Trophoblast cell (in vitro differentiated cells and primary cell): Measurements from ENCODE around the gene KCNT2.
A peak's percentile ranks its signal among the peaks of the same experiment; 100 is the strongest.

Experiments used
- DNase-seq, 2 donors: peaks; one replicate each; pipeline ENCODE4 v3.0.0-alpha.2; 2016
- H2AFZ ChIP-seq: 2 replicates; pipeline ENCODE4 v1.6.1; 2013; ENCODE audit warnings: low read length, moderate library complexity, mild to moderate bottlenecking; ENCODE audit not compliant: insufficient read depth, poor library complexity
- H2AK5ac ChIP-seq: 2 replicates; pipeline ENCODE4 v1.6.1; 2013; ENCODE audit warnings: mild to moderate bottlenecking, low read length
- H2BK120ac ChIP-seq: 2 replicates; pipeline ENCODE4 v1.6.1; 2013; ENCODE audit warnings: low read length, mild to moderate bottlenecking, moderate library complexity; ENCODE audit not compliant: insufficient read depth, poor library complexity
- H2BK12ac ChIP-seq: 2 replicates; pipeline ENCODE4 v1.6.1; 2013; ENCODE audit warnings: mild to moderate bottlenecking, low read length, moderate library complexity
- H2BK5ac ChIP-seq: 2 replicates; pipeline ENCODE4 v1.6.1; 2013; ENCODE audit warnings: low read length, low read depth, moderate library complexity, mild to moderate bottlenecking; ENCODE audit not compliant: poor library complexity
- H3K14ac ChIP-seq: 2 replicates; pipeline ENCODE4 v1.6.1; 2013; ENCODE audit warnings: mild to moderate bottlenecking, low read length
- H3K18ac ChIP-seq: 2 replicates; pipeline ENCODE4 v1.6.1; 2013; ENCODE audit warnings: mild to moderate bottlenecking, low read length
- H3K23ac ChIP-seq: 2 replicates; pipeline ENCODE4 v1.6.1; 2013; ENCODE audit warnings: low read length
- H3K27ac ChIP-seq: 2 replicates; pipeline ENCODE4 v1.5.1; 2013; ENCODE audit warnings: low read depth, mild to moderate bottlenecking, inconsistent platforms, low read length, moderate library complexity
- H3K27me3 ChIP-seq: 2 replicates; pipeline ENCODE4 v1.6.1; 2013; ENCODE audit warnings: inconsistent platforms, mild to moderate bottlenecking, low read length, moderate library complexity; ENCODE audit not compliant: insufficient read depth
- H3K36me3 ChIP-seq, 2 experiments: 1 replicate in 1 of 2; 2 replicates in 1 of 2; pipeline ENCODE4 v1.6.1; 2013; ENCODE audit warnings: low read length in 2 of 2, mild to moderate bottlenecking in 2 of 2, moderate library complexity in 1 of 2; ENCODE audit not compliant: insufficient read depth in 2 of 2, control insufficient read depth in 1 of 2
- H3K4ac ChIP-seq: 2 replicates; pipeline ENCODE4 v1.6.1; 2013; ENCODE audit warnings: low read depth, mild to moderate bottlenecking, low read length, moderate library complexity
- H3K4me1 ChIP-seq, 2 experiments: 1 replicate in 1 of 2; 2 replicates in 1 of 2; pipeline ENCODE4 v1.6.1; 2013; ENCODE audit warnings: low read length in 2 of 2, mild to moderate bottlenecking in 2 of 2, moderate library complexity in 1 of 2; ENCODE audit not compliant: insufficient read depth in 2 of 2, control insufficient read depth in 1 of 2
- H3K4me2 ChIP-seq: 2 replicates; pipeline ENCODE4 v1.6.1; 2013; ENCODE audit warnings: inconsistent platforms, mild to moderate bottlenecking, low read length, moderate library complexity
- H3K4me3 ChIP-seq: 2 replicates; pipeline ENCODE4 v1.5.1; 2013; ENCODE audit warnings: mild to moderate bottlenecking, low read depth, low read length, inconsistent platforms
- H3K79me1 ChIP-seq: one replicate; pipeline ENCODE4 v1.6.1; 2013; ENCODE audit warnings: low read length
- H3K79me2 ChIP-seq: 2 replicates; pipeline ENCODE4 v1.6.1; 2013; ENCODE audit warnings: low read length, mild to moderate bottlenecking; ENCODE audit not compliant: control insufficient read depth, insufficient read depth, poor library complexity
- H3K9ac ChIP-seq: 2 replicates; pipeline ENCODE4 v1.6.1; 2013; ENCODE audit warnings: mild to moderate bottlenecking, low read length
- H3K9me3 ChIP-seq: 2 replicates; pipeline ENCODE4 v1.6.1; 2013; ENCODE audit warnings: low read depth, mild to moderate bottlenecking, control low read depth, inconsistent platforms, low read length; ENCODE audit not compliant: insufficient read depth
- H4K12ac ChIP-seq: 2 replicates; pipeline ENCODE4 v1.6.1; 2013; ENCODE audit warnings: low read depth, mild to moderate bottlenecking, low read length, moderate library complexity
- H4K8ac ChIP-seq: 2 replicates; pipeline ENCODE4 v1.6.1; 2013; ENCODE audit warnings: low read depth, mild to moderate bottlenecking, low read length, moderate library complexity
- H4K91ac ChIP-seq: one replicate; pipeline ENCODE4 v1.6.1; 2013; ENCODE audit warnings: low read depth, mild to moderate bottlenecking, low read length, moderate library complexity
- WGBS: extraction: QIAGEN DNeasy Blood & Tissue Kit; methylation state at CpG from one replicate; pipeline ENCODE4 v1.1.7; 2013; ENCODE audit warnings: missing lambda C conversion rate; ENCODE audit not compliant: insufficient read length, insufficient coverage; ENCODE audit errors: extremely low coverage; 5-methylcytosine and 5-hydroxymethylcytosine counted together

KCNT2 gene

GRCh38 chr1:196382383-196382782, 225.9 kb downstream of the KCNT2 start:
- no peak overlapping the region for H4K8ac ChIP-seq
- no peak overlapping the region for H3K4ac ChIP-seq
- no peak overlapping the region for H3K4me3 ChIP-seq
- H2BK120ac ChIP-seq, result no peak overlapping the region
- H3K79me2 ChIP-seq, result no peaks in the 10 kb centered on the region
- no peaks in the 10 kb centered on the region for H3K79me1 ChIP-seq
- H3K23ac ChIP-seq, result no peak overlapping the region
- H2AK5ac ChIP-seq, result no peak overlapping the region
- H3K4me1 ChIP-seq, result no peaks in the 10 kb centered on the region
- no peak overlapping the region for H4K91ac ChIP-seq
- H2BK12ac ChIP-seq, result no peak overlapping the region
- no peak overlapping the region for H3K9ac ChIP-seq
- H2BK5ac ChIP-seq, result no peak overlapping the region
- no peak overlapping the region for H3K4me2 ChIP-seq
- no peak for DNase-seq
- H4K12ac ChIP-seq, result no peak overlapping the region
- H3K14ac ChIP-seq, result no peak overlapping the region
- 100% methylated on average over 2 of the region's 6 CpGs for WGBS
- no peak overlapping the region for H3K27ac ChIP-seq
- no peaks in the 10 kb centered on the region for H3K9me3 ChIP-seq
- H2AFZ ChIP-seq, result no peak overlapping the region
- no peaks in the 10 kb centered on the region for H3K36me3 ChIP-seq
- no peak overlapping the region for H3K18ac ChIP-seq
- H3K27me3 ChIP-seq, result no peaks in the 10 kb centered on the region

GRCh38 chr1:196381544-196381943, 226.7 kb downstream of the KCNT2 start:
- Histone ChIP-seq H2AK5ac (no peak overlapping the region), H3K9ac (no peak overlapping the region), H3K4ac (no peak overlapping the region), H3K4me3 (no peak overlapping the region), H3K36me3 (no peaks in the 10 kb centered on the region), H3K27me3 (no peaks in the 10 kb centered on the region), H4K91ac (no peak overlapping the region), H3K79me2 (no peaks in the 10 kb centered on the region), H3K79me1 (no peaks in the 10 kb centered on the region), H2BK5ac (no peak overlapping the region), H3K18ac (no peak overlapping the region), H2AFZ (no peak overlapping the region), H3K9me3 (no peaks in the 10 kb centered on the region), H3K4me1 (no peaks in the 10 kb centered on the region), H2BK120ac (no peak overlapping the region), H3K23ac (no peak overlapping the region), H4K12ac (no peak overlapping the region), H3K4me2 (no peak overlapping the region), H3K27ac (no peak overlapping the region), H3K14ac (no peak overlapping the region), H4K8ac (no peak overlapping the region), H2BK12ac (no peak overlapping the region)
- DNase-seq, result no peak
- no CpG with 5 or more reads among the region's 4 CpGs for WGBS

GRCh38 chr1:196380316-196380715, 227.9 kb downstream of the KCNT2 start:
- Histone ChIP-seq H3K4ac (no peak overlapping the region), H3K9ac (no peak overlapping the region), H2AFZ (no peak overlapping the region), H3K14ac (no peak overlapping the region), H4K91ac (no peak overlapping the region), H3K23ac (no peak overlapping the region), H3K27ac (no peak overlapping the region), H4K8ac (no peak overlapping the region), H2BK5ac (no peak overlapping the region), H2BK12ac (no peak overlapping the region), H3K27me3 (no peaks in the 10 kb centered on the region), H4K12ac (no peak overlapping the region), H3K9me3 (no peaks in the 10 kb centered on the region), H3K18ac (no peak overlapping the region), H3K4me1 (no peaks in the 10 kb centered on the region), H2AK5ac (no peak overlapping the region), H3K4me2 (no peak overlapping the region), H3K36me3 (no peaks in the 10 kb centered on the region), H2BK120ac (no peak overlapping the region), H3K4me3 (no peak overlapping the region), H3K79me1 (no peaks in the 10 kb centered on the region), H3K79me2 (no peaks in the 10 kb centered on the region)
- WGBS, result no CpG with 5 or more reads among the region's 1 CpG
- DNase-seq, result no peak

- H3K27me3 ChIP-seq, result no peaks in the 10 kb centered on the region
- no peak overlapping the region for H4K91ac ChIP-seq
- no peak overlapping the region for H3K9ac ChIP-seq
- H3K4me3 ChIP-seq, result no peak overlapping the region
- H3K4me1 ChIP-seq, result no peaks in the 10 kb centered on the region
- no peak overlapping the region for H2AFZ ChIP-seq
- H3K23ac ChIP-seq, result no peak overlapping the region
- WGBS, result no CpG with 5 or more reads among the region's 3 CpGs
- H4K12ac ChIP-seq, result no peak overlapping the region
- no peak overlapping the region for H3K18ac ChIP-seq
- no peak overlapping the region for H3K4me2 ChIP-seq
- no peak overlapping the region for H3K14ac ChIP-seq
- no peak overlapping the region for H2AK5ac ChIP-seq
- DNase-seq, result peak in 1 of 2 donors; percentile 63
- no peak overlapping the region for H3K27ac ChIP-seq
- no peaks in the 10 kb centered on the region for H3K36me3 ChIP-seq
- no peak overlapping the region for H4K8ac ChIP-seq
- H3K9me3 ChIP-seq, result no peaks in the 10 kb centered on the region
- no peak overlapping the region for H3K4ac ChIP-seq
- no peak overlapping the region for H2BK5ac ChIP-seq
- no peak overlapping the region for H2BK120ac ChIP-seq
- H3K79me1 ChIP-seq, result no peaks in the 10 kb centered on the region
- no peak overlapping the region for H2BK12ac ChIP-seq
- H3K79me2 ChIP-seq, result no peaks in the 10 kb centered on the region
Measured at GRCh38 chr1:196377811-196378210, 230.4 kb downstream of the KCNT2 start.
